K562 (cell line): Measurements from ENCODE around the gene KLHL6. TPM values are rescaled to one million over a fixed set of nuclear protein-coding genes. Genes with fewer than 3 reads are reported as not detected.

Experiments
- KDM2B ChIP-seq: fragments of 250-450 bp; sonication (Bioruptor Pico); IDR thresholded peaks from 2 replicates; pipeline ENCODE4 v1.8.0; 2021; ENCODE audit warnings: mild to moderate bottlenecking, moderate library complexity
- KLF13 ChIP-seq: fragments of 450-650 bp; IDR thresholded peaks from 2 replicates; pipeline ENCODE4 v1.6.1; 2016; ENCODE audit warnings: missing genetic modification characterization, low read depth, mild to moderate bottlenecking, missing compliant biosample characterization, moderate library complexity, borderline replicate concordance
- MYC ChIP-seq, 2 experiments: fragments of 250-450 bp in 1 of 2; sonication (Bioruptor Pico) in 1 of 2; IDR thresholded peaks; 2 replicates each; pipeline versions ENCODE4 v1.5.1 to v1.6.1; 2012 to 2021; ENCODE audit warnings: low read depth in 2 of 2, borderline replicate concordance in 1 of 2, improper control_type of control experiment in 1 of 2, low read length in 1 of 2, mild to moderate bottlenecking in 1 of 2, moderate library complexity in 1 of 2
- RFX7 ChIP-seq: fragments of 250-450 bp; sonication (Bioruptor Pico); IDR thresholded peaks from 2 replicates; pipeline ENCODE4 v1.5.1; 2021; ENCODE audit warnings: mild to moderate bottlenecking
- SIN3B ChIP-seq: fragments of 450-650 bp; IDR thresholded peaks from 2 replicates; pipeline ENCODE4 v1.6.1; 2017; ENCODE audit warnings: low read depth, mild to moderate bottlenecking, moderate library complexity
- THAP12 ChIP-seq: fragments of 250-450 bp; sonication (Bioruptor Pico); IDR thresholded peaks from 2 replicates; pipeline ENCODE4 v1.9.0; 2021; ENCODE audit warnings: mild to moderate bottlenecking, inconsistent platforms
- TRIM24 ChIP-seq, 2 experiments: fragments of 450-650 bp; IDR thresholded peaks; 2 replicates each; pipeline ENCODE4 v1.6.1; 2016
- USF1 ChIP-seq: sonication (generic); formaldehyde crosslinking; IDR thresholded peaks from 2 replicates; pipeline ENCODE4 v1.9.0; 2022; ENCODE audit warnings: mild to moderate bottlenecking, missing genetic modification reagents
- ZBTB33 ChIP-seq: sonication (generic); formaldehyde crosslinking; IDR thresholded peaks from 2 replicates; pipeline ENCODE4 v1.8.1; 2023; ENCODE audit warnings: mild to moderate bottlenecking, missing genetic modification reagents
- ZNF280A ChIP-seq: fragments of 450-650 bp; IDR thresholded peaks from 2 replicates; pipeline ENCODE4 v1.6.1; 2018; ENCODE audit warnings: mild to moderate bottlenecking, low read depth; ENCODE audit not compliant: partially characterized antibody
- ZNF655 ChIP-seq: fragments of 250-450 bp; sonication (Bioruptor Pico); IDR thresholded peaks from 2 replicates; pipeline ENCODE4 v1.5.0; 2021
- polyA plus RNA-seq, 8 experiments: library from polyadenylated mRNA; depleted of rRNA in 4 of 8; stranded (reverse) in 5 of 8; unstranded in 3 of 8; fragments of >200 nt; fragmentation: Nextera tagmentation in 2 of 8; fragmentation: Illumina TruSeq in 1 of 8; extraction: Ambion mirVana in 2 of 8; extraction: Trizol in 1 of 8; gene quantifications; 2 replicates each; pipeline versions ENCODE4 v1.2.1 to v1.2.3, GENCODE V29; 2011 to 2014; ENCODE audit warnings: inconsistent platforms in 1 of 8, missing spikeins in 1 of 8
- total RNA-seq, 7 experiments: library from RNA; depleted of rRNA in 6 of 7; stranded (reverse); fragments of >200 nt in 6 of 7; fragmentation: Illumina TruSeq in 2 of 7; extraction: Trizol in 2 of 7; gene quantifications; 2 replicates each; pipeline versions ENCODE4 v1.2.1 to v1.2.3, GENCODE V29; 2011 to 2021; ENCODE audit warnings: low replicate concordance in 1 of 7
- TF ChIP-seq, protein P1 (sequence below), 3 experiments: fragments of 200-800 bp in 1 of 3; fragments of 250-450 bp in 1 of 3; fragments of 450-650 bp in 1 of 3; sonication (Bioruptor Pico) in 1 of 3; sonication (Bioruptor generic) in 1 of 3; formaldehyde crosslinking in 1 of 3; IDR thresholded peaks; 2 replicates each; pipeline versions ENCODE4 v1.6.1 to v1.8.0; 2016 to 2022; ENCODE audit warnings: mild to moderate bottlenecking in 2 of 3, missing genetic modification characterization in 2 of 3, missing compliant biosample characterization in 1 of 3, moderate library complexity in 1 of 3

Gene KLHL6
- total and polyA plus RNA-seq, 9 of the 15 experiments (the other 6 are each of a cell fraction or from before 2014, with no cell fraction given), result 0.18 to 2.1 (median 1.4) TPM

- TF ChIP-seq ZNF655 (CRISPR knock-in tag) (no peak), RFX7 (no peak), USF1 (CRISPR knock-in tag) (peak; percentile 34; the same call in 1 of the 2 replicates), SIN3B (no peak), ZBTB33 (CRISPR knock-in tag) (peak; percentile 97), KLF13 (tag) (no peak), KDM2B (no peak), ZNF280A (peak; percentile 96), THAP12 (no peak), MYC (IDR thresholded peaks at IDR 0.05; ENCODE audit: low read depth, low read length) (no peak), MYC (CRISPR knock-in tag; IDR thresholded peaks at IDR 0.05; ENCODE audit: borderline replicate concordance, low read depth) (no peak), TRIM24 (IDR thresholded peaks at IDR 0.05) (peak; percentile 49 to 65; a peak in 3 of 4 replicates)
- TF ChIP-seq, protein P1, sequence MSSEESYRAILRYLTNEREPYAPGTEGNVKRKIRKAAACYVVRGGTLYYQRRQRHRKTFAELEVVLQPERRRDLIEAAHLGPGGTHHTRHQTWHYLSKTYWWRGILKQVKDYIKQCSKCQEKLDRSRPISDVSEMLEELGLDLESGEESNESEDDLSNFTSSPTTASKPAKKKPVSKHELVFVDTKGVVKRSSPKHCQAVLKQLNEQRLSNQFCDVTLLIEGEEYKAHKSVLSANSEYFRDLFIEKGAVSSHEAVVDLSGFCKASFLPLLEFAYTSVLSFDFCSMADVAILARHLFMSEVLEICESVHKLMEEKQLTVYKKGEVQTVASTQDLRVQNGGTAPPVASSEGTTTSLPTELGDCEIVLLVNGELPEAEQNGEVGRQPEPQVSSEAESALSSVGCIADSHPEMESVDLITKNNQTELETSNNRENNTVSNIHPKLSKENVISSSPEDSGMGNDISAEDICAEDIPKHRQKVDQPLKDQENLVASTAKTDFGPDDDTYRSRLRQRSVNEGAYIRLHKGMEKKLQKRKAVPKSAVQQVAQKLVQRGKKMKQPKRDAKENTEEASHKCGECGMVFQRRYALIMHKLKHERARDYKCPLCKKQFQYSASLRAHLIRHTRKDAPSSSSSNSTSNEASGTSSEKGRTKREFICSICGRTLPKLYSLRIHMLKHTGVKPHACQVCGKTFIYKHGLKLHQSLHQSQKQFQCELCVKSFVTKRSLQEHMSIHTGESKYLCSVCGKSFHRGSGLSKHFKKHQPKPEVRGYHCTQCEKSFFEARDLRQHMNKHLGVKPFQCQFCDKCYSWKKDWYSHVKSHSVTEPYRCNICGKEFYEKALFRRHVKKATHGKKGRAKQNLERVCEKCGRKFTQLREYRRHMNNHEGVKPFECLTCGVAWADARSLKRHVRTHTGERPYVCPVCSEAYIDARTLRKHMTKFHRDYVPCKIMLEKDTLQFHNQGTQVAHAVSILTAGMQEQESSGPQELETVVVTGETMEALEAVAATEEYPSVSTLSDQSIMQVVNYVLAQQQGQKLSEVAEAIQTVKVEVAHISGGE (CRISPR knock-in tag; IDR thresholded peaks at IDR 0.05), result no peak
These were observed 111.8 kb downstream of the KLHL6 start (continued) for GRCh38 chr3:183443395-183444385.
